GM19455 (cell line): Measurements from ENCODE around the gene EBF4.
"Not testable (repeated sequence)": the region's sequence is repeated elsewhere in the genome, so short reads cannot be mapped to it uniquely, and the experiment has no call there.

Experiments
- ATAC-seq: cut with Tn5 transposase; IDR thresholded peaks from one replicate; pipeline ENCODE4 v1.9.1; 2021; ENCODE audit not compliant: unreplicated experiment

Gene EBF4

DNA sequence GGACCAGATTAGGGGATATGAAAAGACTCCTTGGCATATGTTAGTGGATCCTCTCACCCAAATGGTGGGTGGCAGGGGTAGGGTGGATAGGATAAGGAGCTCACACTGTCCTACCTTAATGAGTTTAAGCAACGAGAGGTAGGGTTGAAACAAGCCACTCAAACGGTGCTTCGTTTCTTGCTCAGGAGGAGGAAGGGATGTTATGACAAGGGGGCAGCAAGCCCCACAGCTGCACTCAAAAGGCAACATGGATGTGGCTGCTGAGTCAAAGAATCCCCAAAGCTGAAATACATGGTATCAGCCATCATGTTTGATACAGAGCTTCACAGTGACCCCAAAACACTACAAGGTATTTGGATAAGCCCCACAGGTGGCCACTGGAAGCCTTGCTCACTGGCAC lies 20.1 kb upstream of the EBF4 start:
- no peak for ATAC-seq

DNA sequence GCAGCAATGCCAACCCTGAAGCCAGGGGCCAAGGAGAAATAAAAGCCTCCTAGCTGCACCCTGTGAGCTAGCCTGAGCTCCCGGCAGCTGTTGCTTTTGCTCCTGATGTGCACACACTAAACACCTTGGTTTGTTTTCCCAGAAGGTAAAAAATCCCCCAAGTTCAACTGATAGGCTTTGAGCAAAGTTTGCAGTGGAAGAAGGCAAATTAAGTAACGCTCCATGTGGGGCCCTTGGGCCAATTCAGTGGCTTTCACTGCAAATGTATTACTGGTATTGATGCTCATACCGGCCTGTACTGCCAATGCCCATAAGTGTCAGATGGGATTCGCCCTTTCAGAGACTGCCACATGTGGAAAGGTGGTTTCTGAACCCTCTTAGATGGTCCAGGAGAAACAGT lies 19.1 kb upstream of the EBF4 start:
- no peak for ATAC-seq

DNA sequence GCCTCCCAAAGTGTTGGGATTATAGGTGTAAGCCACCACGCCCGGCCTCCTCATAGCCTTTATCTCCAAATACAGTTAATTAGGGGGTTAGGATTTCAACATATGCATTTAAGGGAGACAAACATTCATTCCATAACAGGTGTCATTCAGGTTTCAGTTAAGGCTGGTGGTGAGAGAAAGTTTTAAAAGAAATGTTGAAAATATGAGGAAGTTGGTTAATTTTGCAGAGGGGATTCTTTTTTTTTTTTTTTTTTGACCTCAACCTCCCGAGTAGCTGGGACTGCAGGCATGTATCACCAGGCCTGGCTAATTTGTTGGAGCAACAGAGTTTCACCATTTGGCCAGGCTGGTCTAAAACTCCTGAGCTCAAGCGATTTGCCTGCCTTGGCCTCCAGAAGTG lies 12.5 kb upstream of the EBF4 start:
- ATAC-seq = no peak

DNA sequence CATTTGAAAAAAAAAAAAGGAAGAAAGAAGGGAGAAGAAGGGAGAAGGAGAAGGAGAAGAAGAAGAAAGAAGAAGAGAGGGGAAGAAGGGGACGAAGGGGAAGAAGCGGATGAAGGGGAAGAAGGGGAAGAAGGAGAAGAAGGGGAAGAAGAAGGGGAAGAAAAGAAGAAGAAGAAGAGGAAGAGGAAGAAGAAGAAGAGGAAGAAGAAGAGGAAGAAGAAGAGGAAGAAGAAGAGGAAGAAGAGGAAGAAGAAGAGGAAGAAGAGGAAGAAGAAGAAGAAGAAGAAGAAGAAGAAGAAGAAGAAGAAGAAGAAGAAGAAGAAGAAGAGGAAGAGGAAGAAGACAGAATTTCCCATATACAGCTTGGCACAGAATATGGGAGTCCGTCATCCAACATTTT lies 10.5 kb upstream of the EBF4 start:
- ATAC-seq = not testable (repeated sequence)

DNA sequence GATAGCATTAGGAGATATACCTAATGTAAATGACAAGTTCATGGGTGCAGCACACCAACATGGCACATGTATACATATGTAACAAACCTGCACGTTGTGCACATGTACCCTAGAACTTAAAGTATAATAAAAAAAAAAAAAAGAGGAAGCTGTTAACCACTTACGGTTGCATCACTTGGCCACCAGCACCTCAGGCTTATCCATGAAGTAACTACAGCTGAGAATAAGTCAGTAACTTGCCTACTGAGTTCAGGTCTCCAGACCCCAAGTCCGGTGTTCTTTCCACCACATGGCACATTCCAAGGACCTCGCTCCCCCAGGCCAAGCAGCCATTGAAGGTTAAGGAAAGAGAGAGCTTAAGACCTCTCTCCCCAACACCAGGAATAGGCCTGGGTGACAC lies 7.8 kb upstream of the EBF4 start:
- ATAC-seq = not testable (repeated sequence)

DNA sequence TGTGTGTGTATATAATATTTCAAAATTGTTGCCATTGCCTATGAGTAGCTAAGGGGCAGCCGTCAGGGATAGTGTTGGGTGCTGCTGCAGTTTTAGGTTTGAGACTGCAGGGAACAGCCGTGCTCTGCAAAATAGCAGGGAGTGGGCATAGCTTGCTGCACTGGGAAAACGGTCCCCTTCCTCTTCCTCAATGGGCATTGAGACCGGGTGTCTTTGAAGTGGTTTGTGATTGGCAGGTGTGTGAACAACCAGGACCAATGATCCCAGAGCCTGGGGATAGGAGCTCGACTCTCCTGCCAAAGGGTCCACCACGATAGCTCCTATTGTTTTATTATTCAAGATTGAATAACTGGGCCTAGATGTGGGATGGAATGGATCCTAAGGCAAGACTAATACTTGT lies 5.1 kb upstream of the EBF4 start:
- no peak for ATAC-seq

DNA sequence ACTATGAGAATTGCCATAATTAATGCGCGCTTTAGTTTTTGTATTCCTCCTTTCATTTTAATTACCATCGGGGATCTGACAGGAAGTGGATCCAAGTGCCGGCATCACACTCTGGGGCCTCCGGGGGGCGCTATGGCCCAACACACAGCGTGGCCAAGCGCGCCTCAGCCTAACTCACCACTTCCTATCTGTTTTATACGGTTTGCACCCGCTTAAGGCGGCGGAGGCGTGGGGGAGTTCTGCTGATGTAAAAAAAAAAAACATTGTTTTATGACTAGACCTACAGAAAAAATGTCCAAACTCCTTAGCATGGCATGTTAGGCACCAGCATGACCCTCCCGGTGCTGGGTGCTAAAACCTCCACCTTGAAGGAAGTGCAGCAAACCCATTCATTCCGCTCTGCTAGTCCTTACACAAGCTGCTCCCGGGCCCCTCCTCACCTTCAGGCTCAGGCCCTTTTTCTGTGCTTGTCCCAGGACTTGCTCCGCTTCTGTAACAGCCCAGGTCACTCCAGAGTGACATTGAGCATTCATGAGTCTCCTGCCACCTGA lies 4.5 kb upstream of the EBF4 start:
- no peak for ATAC-seq

DNA sequence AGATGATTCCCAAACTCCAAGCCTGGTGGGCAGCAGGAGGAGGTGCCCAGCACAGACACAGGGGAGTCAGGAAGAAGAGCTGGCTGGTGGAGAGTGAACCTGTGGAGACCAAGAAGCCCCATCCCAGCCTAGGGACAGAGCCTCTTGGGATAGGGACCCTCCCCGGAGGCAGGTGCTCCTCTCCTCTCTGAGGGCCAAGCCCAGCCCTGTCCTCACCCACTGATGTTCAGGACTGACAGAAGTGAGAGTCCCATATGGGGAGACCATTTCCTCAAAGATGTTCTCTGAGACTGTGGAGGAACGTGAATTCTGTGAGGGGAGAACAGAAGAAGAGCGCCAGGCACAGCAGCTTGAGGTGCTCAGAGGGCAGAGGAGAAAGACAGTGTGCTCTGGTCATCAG lies 2.4 kb upstream of the EBF4 start:
- ATAC-seq = no peak

DNA sequence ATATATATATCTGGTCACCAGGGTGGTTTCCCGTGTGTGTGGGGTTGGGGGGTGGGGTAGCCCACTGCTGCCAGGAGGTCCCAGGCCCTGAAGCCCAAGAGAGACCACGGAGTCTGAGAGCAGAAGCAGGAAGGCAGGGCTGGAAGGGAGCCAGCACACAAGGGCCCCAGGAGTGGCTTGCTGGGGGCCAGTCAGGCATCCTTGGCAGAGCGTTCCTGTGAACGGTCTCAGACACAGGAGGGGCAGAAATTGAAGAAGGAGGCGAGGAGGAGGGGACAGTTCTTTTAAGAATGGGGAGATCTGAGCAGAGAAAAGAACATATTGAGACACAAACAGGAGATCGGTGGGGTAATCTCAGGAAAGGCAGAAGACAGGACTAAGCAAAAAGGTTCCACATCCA lies 1.9 kb upstream of the EBF4 start:
- no peak for ATAC-seq

DNA sequence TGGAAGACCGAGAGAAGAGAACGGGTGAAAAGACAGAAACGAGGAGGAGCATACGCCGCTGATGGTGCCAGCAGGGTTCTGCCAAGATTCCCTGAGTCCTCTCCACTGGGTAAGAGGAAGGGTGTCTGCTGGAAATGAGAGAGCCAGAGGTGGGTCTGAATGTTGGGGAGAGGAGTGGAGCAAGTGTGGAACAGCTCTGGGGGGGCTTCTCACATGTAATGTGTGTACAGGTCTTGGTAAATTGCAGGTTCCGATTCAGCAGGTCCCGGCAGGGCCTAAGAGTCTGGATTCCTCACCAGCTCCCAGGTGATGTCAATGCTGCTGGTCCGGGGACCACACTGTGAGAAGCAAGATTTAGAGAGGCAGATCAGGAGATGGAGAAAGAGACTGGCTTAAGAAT lies 1.5 kb upstream of the EBF4 start:
- no peak for ATAC-seq

DNA sequence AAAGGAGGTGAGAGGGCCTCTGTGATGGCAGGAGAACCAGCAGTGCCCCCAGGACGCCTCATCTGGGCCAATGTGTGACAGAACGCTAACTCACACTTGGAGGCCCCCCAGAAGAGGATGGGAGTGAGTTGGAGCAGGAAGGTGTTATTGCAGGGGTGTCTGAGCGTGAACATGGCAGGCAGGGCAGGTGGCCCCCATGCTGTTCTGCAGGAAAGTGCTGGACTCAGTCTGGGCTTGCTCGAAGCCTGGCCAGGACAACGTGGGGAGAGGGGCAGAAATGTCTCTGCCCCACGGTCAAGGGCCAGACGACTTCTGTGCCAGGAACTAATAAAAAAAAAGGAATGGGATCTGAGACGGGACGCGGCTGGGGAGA lies 931 bp upstream of the EBF4 start:
- ATAC-seq = no peak

DNA sequence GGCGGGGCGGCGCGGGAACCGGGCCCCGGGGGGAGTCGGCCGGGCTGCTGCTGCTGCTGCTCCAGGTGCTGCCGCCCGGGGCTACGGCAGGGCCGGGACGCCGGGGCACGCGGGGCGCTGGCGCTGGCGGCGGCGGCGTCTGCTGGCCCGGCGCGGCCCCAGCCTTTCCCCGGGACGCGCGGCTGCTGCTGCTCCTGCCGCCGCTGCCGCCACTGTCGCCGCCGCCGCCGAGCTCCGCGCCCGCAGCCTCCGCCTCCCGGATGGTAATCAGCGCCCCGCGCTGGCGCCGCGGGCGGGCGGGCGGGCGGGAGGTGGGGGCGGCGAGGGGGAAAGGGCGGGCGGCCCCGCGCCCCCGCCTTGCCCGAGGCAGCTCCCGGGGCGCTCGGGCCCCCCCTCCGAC lies 306 bp downstream of the EBF4 start:
- no peak for ATAC-seq

DNA sequence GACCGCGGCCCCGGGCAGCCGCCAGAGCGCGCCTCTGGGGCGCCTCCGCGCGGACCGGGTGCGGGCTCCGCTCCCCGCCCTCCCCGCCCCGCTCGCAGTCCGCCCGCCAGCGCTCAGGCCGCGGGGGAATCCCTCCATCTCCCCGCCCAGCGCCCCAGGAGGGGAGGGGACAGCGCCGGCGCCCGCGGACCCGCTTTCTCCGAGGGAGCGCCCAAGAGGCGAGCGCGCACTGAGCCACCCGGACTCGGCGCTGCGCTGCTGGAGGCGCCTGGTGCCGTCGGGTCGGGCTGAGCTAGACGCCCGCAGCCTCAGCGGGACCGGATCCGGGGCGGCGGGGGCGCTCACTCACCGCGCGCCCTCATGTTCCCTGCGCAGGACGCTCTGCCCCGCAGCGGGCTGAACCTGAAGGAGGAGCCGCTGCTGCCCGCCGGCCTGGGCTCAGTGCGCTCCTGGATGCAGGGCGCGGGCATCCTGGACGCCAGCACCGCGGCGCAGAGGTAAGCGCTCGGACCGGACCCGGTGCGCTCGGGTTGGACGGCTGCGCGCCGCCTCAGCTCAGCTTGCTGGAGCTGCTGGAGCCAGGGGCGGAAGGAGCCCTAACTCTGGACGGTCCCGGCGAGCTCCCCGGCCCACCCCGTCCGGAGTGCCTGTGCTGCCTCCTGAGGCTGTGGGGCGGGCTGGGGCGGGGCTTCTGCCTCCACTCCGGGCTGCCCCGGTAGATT lies 867 bp downstream of the EBF4 start:
- no peak for ATAC-seq

DNA sequence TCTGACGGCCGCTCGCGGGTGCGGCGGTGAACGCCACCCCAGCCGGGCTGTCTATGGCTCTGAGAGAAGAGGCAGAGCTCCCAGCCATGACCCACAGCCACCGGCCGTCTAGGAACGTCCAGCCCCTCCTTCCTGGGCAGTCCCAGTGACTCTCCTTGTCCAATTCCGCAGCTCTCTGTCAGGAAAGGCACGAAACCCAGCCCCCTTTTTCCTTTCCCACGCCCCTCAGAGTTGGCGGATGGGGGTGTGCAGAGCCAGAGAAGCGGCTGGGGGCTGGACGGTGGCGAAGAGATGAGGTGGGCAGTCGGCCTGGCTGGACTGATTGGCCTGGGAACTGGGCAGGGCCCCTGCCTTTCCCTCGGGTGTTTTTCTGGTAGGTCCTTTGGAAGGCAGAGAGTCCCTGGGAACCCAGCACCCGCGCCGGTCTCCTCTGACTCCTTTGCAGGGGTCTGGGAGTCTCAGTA lies 1.5 kb downstream of the EBF4 start:
- no peak for ATAC-seq

DNA sequence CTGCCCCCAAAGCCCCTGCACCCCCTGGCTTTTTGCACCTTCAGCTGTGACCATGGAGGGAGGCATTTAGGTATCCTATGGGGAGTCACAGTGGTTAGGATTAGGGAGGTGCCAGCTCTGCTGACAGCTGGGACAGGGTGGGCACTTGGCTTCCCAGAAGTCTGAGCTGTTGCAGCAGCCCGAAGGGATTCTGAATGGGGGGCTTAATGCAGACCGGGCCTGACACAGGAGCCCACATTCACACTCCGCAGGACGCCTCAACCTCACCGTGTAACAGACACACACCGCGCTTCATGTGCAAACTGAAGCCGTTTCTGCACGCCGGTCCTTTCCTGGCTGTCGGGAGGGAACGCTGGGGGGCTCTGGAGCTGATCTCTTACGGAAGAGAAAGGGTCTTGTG lies 1.9 kb downstream of the EBF4 start:
- no peak for ATAC-seq

DNA sequence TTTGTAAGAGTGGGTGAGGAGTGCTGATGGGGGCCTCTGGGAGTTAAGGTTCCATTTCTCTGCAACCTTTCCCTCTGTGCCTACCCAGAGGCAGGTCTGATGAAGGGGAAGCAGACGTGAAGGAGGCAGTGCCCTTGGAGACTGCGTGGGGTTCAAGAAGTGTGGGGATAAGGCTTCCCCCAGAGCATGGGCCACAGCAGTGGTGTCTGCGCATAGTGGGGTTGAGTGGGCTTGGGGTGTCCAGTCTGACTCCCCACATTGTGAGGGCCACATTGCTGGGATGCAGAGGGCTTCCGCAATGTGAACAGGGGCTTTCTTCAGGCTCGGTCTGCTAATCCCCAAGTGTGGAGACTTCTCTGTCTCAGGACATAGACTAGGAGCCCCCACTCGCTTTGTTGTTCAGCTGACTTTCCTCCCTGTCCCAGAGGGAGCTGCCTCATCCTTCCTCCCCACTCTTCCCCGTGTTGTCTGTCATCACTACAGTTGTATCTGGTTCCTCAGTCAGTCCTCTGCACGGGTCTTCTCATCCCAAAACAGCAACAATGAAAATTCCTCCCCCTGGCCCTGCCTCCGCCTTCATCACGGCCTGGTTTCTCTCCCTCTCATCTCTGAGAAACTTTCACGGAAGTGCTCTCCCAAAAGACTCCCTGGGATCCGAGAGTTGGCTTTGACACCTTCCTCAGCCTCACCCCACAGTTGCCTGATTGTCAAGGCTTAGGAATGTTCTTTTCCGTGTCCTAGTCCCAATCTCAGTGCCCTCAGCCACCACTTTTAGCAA lies 2.8 kb downstream of the EBF4 start:
- ATAC-seq = no peak

DNA sequence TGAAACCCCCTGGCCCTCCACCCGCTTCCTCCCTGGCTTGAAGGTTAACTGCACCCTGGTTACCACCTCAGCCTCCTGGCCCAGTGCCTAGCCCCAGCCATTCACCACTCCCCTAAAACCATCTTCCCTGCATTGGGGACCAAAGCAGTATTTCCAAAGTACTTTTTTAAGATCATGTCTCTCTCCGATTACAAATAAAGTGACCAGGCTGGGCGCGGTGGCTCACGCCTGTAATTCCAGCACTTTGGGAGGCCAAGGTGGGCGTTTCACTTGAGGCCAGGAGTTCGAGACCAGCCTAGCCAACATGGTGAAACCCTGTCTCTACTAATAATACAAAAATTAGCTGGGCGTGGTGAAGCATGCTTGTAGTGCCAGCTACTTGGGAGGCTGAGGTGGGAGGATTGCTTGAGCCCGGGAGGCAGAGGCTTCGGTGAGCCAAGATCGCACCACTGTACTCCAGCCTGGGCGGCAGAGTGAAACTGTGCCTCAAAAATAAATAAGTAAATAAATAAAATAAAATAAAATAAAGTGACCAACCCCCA lies 3.5 kb downstream of the EBF4 start:
- ATAC-seq = not testable (repeated sequence)

DNA sequence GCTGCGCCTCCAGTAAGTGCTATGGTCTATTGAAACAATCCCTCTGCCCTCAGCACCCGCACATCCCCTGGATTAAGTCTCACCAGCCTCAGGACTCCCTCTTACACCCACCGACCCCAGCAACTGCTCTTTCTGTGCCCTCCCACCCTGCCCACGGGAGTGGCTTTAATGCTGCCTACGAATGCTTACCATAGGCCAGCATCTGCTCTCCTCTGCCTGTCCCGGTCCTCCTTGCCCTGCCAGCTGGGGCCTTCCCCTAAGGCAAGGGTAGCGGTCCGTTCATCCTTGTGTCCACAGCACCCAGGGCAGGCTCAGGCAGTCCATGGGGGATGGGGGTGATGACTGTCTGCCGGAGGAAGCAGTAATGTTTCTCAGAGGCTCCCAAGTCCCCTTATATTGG lies 4.1 kb downstream of the EBF4 start:
- ATAC-seq = no peak

DNA sequence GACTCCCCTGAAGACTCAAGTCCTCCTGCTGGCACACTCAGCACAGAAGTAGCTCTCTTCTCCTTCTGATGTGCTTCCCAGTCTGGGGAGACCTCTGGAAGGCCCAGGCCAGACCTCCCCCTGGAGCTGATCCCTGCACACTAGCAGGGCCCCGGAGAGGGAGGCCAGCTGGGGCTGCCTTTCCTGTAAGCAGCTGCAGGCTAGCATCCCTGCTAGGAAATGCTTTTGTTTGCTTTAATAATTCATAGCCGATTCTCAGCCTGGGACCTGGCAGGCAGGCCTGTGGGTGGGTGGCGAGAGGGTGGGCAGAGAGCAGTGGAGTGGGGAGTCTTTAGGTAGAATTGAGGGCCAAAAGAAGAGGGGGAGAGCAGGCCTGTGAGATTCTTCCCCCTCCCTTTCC lies 5.2 kb downstream of the EBF4 start:
- ATAC-seq = no peak

DNA sequence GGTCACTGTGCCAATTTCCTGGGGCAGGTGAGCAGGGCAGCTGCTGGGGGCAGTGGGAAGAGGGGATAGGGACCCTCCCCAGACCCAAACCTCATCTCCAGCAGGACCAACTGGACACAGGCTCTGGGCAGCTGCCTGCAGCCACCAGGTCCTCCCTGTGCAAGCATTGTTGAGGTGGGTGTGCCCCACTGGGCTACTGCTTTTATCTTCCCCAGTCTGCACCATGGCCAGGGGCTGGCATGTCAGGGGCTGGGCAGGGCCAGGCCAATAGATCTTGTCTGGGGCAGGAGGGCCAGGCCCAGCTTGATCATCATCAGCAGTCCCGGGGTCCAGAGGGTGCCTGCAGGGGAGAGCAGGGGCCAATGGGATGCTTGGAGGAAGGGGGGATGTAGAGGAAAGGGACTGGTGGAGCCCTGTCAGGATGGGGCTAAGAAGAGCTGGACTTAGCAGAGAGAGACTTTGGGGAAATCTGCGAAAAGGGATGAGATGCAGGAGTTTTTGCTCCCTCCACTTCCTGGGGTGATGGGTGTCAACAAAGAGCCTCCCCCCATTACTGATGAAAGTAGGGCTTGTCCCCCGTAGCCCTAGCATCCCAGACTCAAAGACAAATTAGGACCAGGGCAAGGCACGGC lies 5.7 kb downstream of the EBF4 start:
- ATAC-seq = no peak

DNA sequence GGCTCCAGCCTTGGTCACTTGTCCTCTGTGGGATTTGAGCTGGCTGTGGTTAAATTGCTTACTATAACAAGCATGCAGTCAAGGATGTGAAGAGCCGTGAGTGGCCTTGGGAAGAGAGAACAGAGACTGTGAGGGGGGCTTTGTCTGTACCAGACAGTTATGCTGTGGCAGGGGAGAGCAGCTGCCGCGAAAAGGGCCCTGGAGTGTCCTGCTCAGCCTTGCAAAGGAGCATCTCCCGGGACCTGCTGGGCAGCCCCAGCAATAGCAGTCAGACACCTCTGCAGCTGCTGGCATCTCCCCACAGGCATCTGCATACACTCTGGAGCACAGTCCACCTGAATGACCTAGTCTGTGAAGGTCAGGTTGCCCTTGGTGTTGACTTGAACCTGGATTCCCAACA lies 6.3 kb downstream of the EBF4 start:
- ATAC-seq = no peak
